C4-2B (cell line): ENCODE results near the gene OSER1.

Source experiments
- CTCF ChIP-seq: fragments of 450-650 bp; conservative IDR thresholded peaks from 2 replicates; pipeline ENCODE4 v1.5.1; 2017; ENCODE audit warnings: mild to moderate bottlenecking
- ZFX ChIP-seq: fragments of 450-650 bp; IDR thresholded peaks from 2 replicates; pipeline ENCODE4 v1.6.1; 2017

- TF ChIP-seq CTCF (no peak), ZFX (no peak)
These were observed 28.3 kb downstream of the OSER1 start for GRCh38 chr20:44182135-44182765.
